Endothelial cell of umbilical vein (primary cell): ENCODE results near the gene INTS6L. TPM values are rescaled to one million over a fixed set of nuclear protein-coding genes. Genes with fewer than 3 reads are reported as not detected.

Experiments
- BruUV-seq: library from RNA; stranded (reverse); fragments of 400-500 nt; replicated peaks from 2 replicates; lab custom pipeline; 2021; lab: Mats Ljungman, UMichigan
- CTCF ChIA-PET: fragments of 300-600, 350-600 bp; sonication (Branson Sonifier 250); formaldehyde crosslinking; loops from one replicate; lab custom pipeline; 2021; ENCODE audit warnings: antibody characterized with exemption, inconsistent platforms; lab: Charles Lee
- POLR2A ChIA-PET: fragments of 300-600, 350-600 bp; sonication (Branson Sonifier 250); formaldehyde crosslinking; loops from one replicate; lab custom pipeline; 2021; ENCODE audit warnings: antibody characterized with exemption, inconsistent platforms; lab: Charles Lee
- DNase-seq: peaks from one replicate; pipeline ENCODE4 v3.0.0-alpha.2; 2011; ENCODE audit warnings: low read depth, low spot score
- FAIRE-seq: peaks from 2 replicates; lab custom pipeline; 2011; peaks lifted over from hg19 to GRCh38; lab: Jason Lieb, UNC
- H2AFZ ChIP-seq: 2 replicates; pipeline ENCODE4 v1.6.0; 2012; ENCODE audit warnings: low read depth, low read length, control low read depth, inconsistent platforms
- H3K27ac ChIP-seq: 2 replicates; pipeline ENCODE4 v1.5.1; 2011; ENCODE audit warnings: low read depth, mild to moderate bottlenecking, control low read depth, low read length, moderate library complexity; ENCODE audit not compliant: insufficient read depth
- H3K27me3 ChIP-seq, 2 experiments: 2 replicates each; pipeline versions ENCODE4 v1.6.0 to v1.6.1; 2011; ENCODE audit warnings: low read length in 2 of 2, mixed read lengths in 1 of 2; ENCODE audit not compliant: control insufficient read depth in 2 of 2, insufficient read depth in 2 of 2
- H3K36me3 ChIP-seq, 2 experiments: 2 replicates in 1 of 2; 3 replicates in 1 of 2; pipeline ENCODE4 v1.5.1; 2011; ENCODE audit warnings: low read length in 2 of 2, mild to moderate bottlenecking in 1 of 2, moderate library complexity in 1 of 2; ENCODE audit not compliant: control insufficient read depth in 2 of 2, insufficient read depth in 2 of 2; ENCODE audit errors: extremely low read depth in 1 of 2
- H3K4me1 ChIP-seq: 3 replicates; pipeline ENCODE4 v1.5.1; 2011; ENCODE audit warnings: mild to moderate bottlenecking, low read length; ENCODE audit not compliant: control insufficient read depth, insufficient read depth; ENCODE audit errors: extremely low read depth
- H3K4me2 ChIP-seq: 2 replicates; pipeline ENCODE4 v1.6.1; 2011; ENCODE audit warnings: low read length, control low read depth, mixed read lengths; ENCODE audit not compliant: insufficient read depth
- H3K4me3 ChIP-seq, 3 experiments: fragments of 200-600 bp in 1 of 3; sonication (generic), shearing (Covaris generic) in 1 of 3; replicated peaks in 1 of 3; 2 replicates each; pipeline ENCODE4 v1.5.1; 2011 to 2016; ENCODE audit warnings: control low read depth in 3 of 3, low read length in 3 of 3, mild to moderate bottlenecking in 2 of 3, inconsistent platforms in 1 of 3, low read depth in 1 of 3, moderate library complexity in 1 of 3; ENCODE audit not compliant: insufficient read depth in 1 of 3
- H3K79me2 ChIP-seq: 2 replicates; pipeline ENCODE4 v1.6.0; 2012; ENCODE audit warnings: low read length, inconsistent platforms; ENCODE audit not compliant: control insufficient read depth, insufficient read depth
- H3K9ac ChIP-seq: replicated peaks from 2 replicates; pipeline ENCODE3; 2011; ENCODE audit warnings: low read length, control low read depth; ENCODE audit not compliant: insufficient read depth; ENCODE audit errors: extremely low read depth
- H3K9me1 ChIP-seq: replicated peaks from 3 replicates; pipeline ENCODE4 v1.6.0; 2011; ENCODE audit warnings: mild to moderate bottlenecking, low read length; ENCODE audit not compliant: control insufficient read depth, insufficient read depth; ENCODE audit errors: extremely low read depth
- H3K9me3 ChIP-seq: replicated peaks from 2 replicates; pipeline ENCODE4 v1.5.1; 2012; ENCODE audit warnings: low read length, inconsistent platforms; ENCODE audit not compliant: control insufficient read depth, insufficient read depth
- H4K20me1 ChIP-seq: replicated peaks from 2 replicates; pipeline ENCODE3; 2011; ENCODE audit warnings: mild to moderate bottlenecking, low read length; ENCODE audit not compliant: control insufficient read depth, insufficient read depth; ENCODE audit errors: extremely low read depth
- EZH2 ChIP-seq: IDR thresholded peaks from 2 replicates; pipeline ENCODE4 v1.6.1; 2012; ENCODE audit warnings: borderline replicate concordance, low read depth, mild to moderate bottlenecking, moderate library complexity, low read length, inconsistent platforms; ENCODE audit not compliant: severe bottlenecking
- FOS ChIP-seq: IDR thresholded peaks from 2 replicates; pipeline ENCODE4 v1.6.1; 2011; ENCODE audit warnings: mild to moderate bottlenecking, low read length, moderate library complexity, borderline replicate concordance; ENCODE audit not compliant: insufficient read depth
- GATA2 ChIP-seq: IDR thresholded peaks from 2 replicates; pipeline ENCODE4 v1.7.0; 2011; ENCODE audit warnings: low read depth, mild to moderate bottlenecking, moderate library complexity, mixed read lengths, low read length; ENCODE audit not compliant: insufficient read length, insufficient read depth
- JUN ChIP-seq: IDR thresholded peaks from 2 replicates; pipeline ENCODE4 v1.6.1; 2011; ENCODE audit warnings: borderline replicate concordance, low read depth; ENCODE audit not compliant: insufficient read length, insufficient read depth
- MAX ChIP-seq: IDR thresholded peaks from 2 replicates; pipeline ENCODE4 v1.6.1; 2011; ENCODE audit not compliant: insufficient read depth, insufficient read length
- MYC ChIP-seq: IDR thresholded peaks from one replicate; pipeline ENCODE4 v1.6.1; 2011; ENCODE audit warnings: mild to moderate bottlenecking, low read depth, low read length
- POLR2A ChIP-seq: IDR thresholded peaks from 2 replicates; pipeline ENCODE4 v1.6.1; 2012; ENCODE audit warnings: low read depth, mild to moderate bottlenecking, control low read depth, low read length
- POLR2AphosphoS5 ChIP-seq: IDR thresholded peaks from 2 replicates; pipeline ENCODE4 v1.6.1; 2012; ENCODE audit warnings: low read depth, mild to moderate bottlenecking, control low read depth, low read length, moderate library complexity; ENCODE audit not compliant: insufficient read depth
- dilution Hi-C: fragments of 300-500 bp; cut with MboI; formaldehyde crosslinking; loops from one replicate; pipeline ENCODE4 v1.15.0; 2019; ENCODE audit warnings: low sequenced_read_pairs; ENCODE audit not compliant: extremely low pct_ligation_motif_present
- intact Hi-C: fragments of 100-400 bp; cut with micrococcal nuclease; formaldehyde crosslinking; loops from one replicate; pipeline ENCODE4 v1.10.0; 2022
- polyA plus RNA-seq, 4 experiments: library from polyadenylated mRNA; depleted of rRNA in 3 of 4; stranded (reverse) in 3 of 4; unstranded in 1 of 4; fragments of >200 nt; gene quantifications; 2 replicates each; pipeline versions ENCODE4 v1.2.1 to v1.2.3, GENCODE V29; 2011 to 2012; ENCODE audit warnings: missing spikeins in 1 of 4
- total RNA-seq: library from RNA; stranded (reverse); gene quantifications from 2 replicates; pipeline ENCODE4 v1.2.3, GENCODE V29; 2021
- TF ChIP-seq, protein P1 (sequence below), 2 donors: IDR thresholded peaks; 1 replicate in 1 of 2; 2 replicates in 1 of 2; pipeline ENCODE4 v1.5.1; 2011; ENCODE audit warnings: low read length in 2 of 2, mild to moderate bottlenecking in 2 of 2, moderate library complexity in 2 of 2, control low read depth in 1 of 2, inconsistent platforms in 1 of 2, low read depth in 1 of 2; ENCODE audit not compliant: insufficient read depth in 1 of 2; ENCODE audit errors: extremely low read depth in 1 of 2

The INTS6L gene
- total and polyA plus RNA-seq, 2 donors (not counting 3 experiments of a cell fraction or from before 2014, with no cell fraction given) = 5.2 to 7.5 TPM

GRCh38 chrX:135547767-135548166 is 27.3 kb downstream of the INTS6L start:
- BruUV-seq = no TSS peak
- Histone ChIP-seq H3K9ac (no peak overlapping the region), H3K36me3 (no peaks in the 10 kb centered on the region), H3K27me3 (no peaks in the 10 kb centered on the region), H3K4me1 (no peaks in the 10 kb centered on the region), H4K20me1 (no peaks in the 10 kb centered on the region), H3K27ac (no peak overlapping the region), H3K4me3 (no peak overlapping the region), H2AFZ (no peak overlapping the region), H3K4me2 (no peak overlapping the region), H3K9me3 (no peaks in the 10 kb centered on the region), H3K79me2 (no peaks in the 10 kb centered on the region), H3K9me1 (no peaks in the 10 kb centered on the region)
- no peak for FAIRE-seq
- ChIA-PET POLR2A (no interaction called here), CTCF (no interaction called here)
- TF ChIP-seq POLR2AphosphoS5 = no peak
- no peak for TF ChIP-seq MYC
- no peak for TF ChIP-seq GATA2
- no peak for TF ChIP-seq EZH2
- TF ChIP-seq POLR2A = no peak
- TF ChIP-seq FOS = no peak
- TF ChIP-seq, protein P1, sequence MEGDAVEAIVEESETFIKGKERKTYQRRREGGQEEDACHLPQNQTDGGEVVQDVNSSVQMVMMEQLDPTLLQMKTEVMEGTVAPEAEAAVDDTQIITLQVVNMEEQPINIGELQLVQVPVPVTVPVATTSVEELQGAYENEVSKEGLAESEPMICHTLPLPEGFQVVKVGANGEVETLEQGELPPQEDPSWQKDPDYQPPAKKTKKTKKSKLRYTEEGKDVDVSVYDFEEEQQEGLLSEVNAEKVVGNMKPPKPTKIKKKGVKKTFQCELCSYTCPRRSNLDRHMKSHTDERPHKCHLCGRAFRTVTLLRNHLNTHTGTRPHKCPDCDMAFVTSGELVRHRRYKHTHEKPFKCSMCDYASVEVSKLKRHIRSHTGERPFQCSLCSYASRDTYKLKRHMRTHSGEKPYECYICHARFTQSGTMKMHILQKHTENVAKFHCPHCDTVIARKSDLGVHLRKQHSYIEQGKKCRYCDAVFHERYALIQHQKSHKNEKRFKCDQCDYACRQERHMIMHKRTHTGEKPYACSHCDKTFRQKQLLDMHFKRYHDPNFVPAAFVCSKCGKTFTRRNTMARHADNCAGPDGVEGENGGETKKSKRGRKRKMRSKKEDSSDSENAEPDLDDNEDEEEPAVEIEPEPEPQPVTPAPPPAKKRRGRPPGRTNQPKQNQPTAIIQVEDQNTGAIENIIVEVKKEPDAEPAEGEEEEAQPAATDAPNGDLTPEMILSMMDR (IDR thresholded peaks at IDR 0.05; ENCODE audit: extremely low read depth in 1 of 2, insufficient read depth in 1 of 2, low read depth in 1 of 2, low read length in 2 of 2) = no peak
- TF ChIP-seq MAX = no peak
- TF ChIP-seq JUN = no peak
- intact Hi-C loops = no loop called here
- DNase-seq = no peak
- dilution Hi-C loops = no loop called here
